Vagina (tissue), 2 donors: ENCODE results near the gene RHEBL1.

Source experiments
- CTCF ChIP-seq, 3 experiments: fragments of 450-650 bp in 2 of 3; fragments of 200-600 bp in 1 of 3; sonication (generic) in 1 of 3; IDR thresholded peaks; one replicate each; pipeline ENCODE4 v1.5.1; 2017 to 2019; ENCODE audit warnings: antibody characterized with exemption in 3 of 3, mild to moderate bottlenecking in 2 of 3, moderate library complexity in 2 of 3
- POLR2A ChIP-seq, 2 donors: fragments of 450-650 bp; IDR thresholded peaks; one replicate each; pipeline ENCODE4 v1.6.1; 2017; ENCODE audit warnings: antibody characterized with exemption in 2 of 2, mild to moderate bottlenecking in 2 of 2, moderate library complexity in 2 of 2
- POLR2AphosphoS5 ChIP-seq, 2 donors: sonication (generic); formaldehyde crosslinking; IDR thresholded peaks; one replicate each; pipeline ENCODE4 v1.9.0; 2017; ENCODE audit warnings: antibody characterized with exemption in 2 of 2, mild to moderate bottlenecking in 2 of 2, low read depth in 1 of 2; ENCODE audit not compliant: insufficient read depth in 1 of 2

GRCh38 chr12:49040364-49040855, 29.4 kb downstream of the RHEBL1 start:
- TF ChIP-seq POLR2A (IDR thresholded peaks at IDR 0.05): no peak
- TF ChIP-seq CTCF (IDR thresholded peaks at IDR 0.05): no peak
- no peak for TF ChIP-seq POLR2AphosphoS5 (IDR thresholded peaks at IDR 0.05; ENCODE audit: insufficient read depth in 1 of 2, low read depth in 1 of 2)
